ENCODE measurements around the gene UBXN6.

- no peak for TF ChIP-seq EZH2 (IDR thresholded peaks at IDR 0.05; ENCODE audit: borderline replicate concordance, low read length)
- no peak for TF ChIP-seq CTCF (conservative IDR thresholded peaks at IDR 0.05 in 1 of 2, IDR thresholded peaks at IDR 0.05 in 1 of 2; ENCODE audit: extremely low read depth in 1 of 2, insufficient read depth in 1 of 2, low read depth in 1 of 2, low read length in 2 of 2)
Observed at GRCh38 chr19:4441994-4442818, 15.4 kb downstream of the UBXN6 start.
